ENCODE data around the gene OR2T35.
"Not testable (repeated sequence)": the region's sequence is repeated elsewhere in the genome, so short reads cannot be mapped to it uniquely, and the experiment has no call there.

DNA sequence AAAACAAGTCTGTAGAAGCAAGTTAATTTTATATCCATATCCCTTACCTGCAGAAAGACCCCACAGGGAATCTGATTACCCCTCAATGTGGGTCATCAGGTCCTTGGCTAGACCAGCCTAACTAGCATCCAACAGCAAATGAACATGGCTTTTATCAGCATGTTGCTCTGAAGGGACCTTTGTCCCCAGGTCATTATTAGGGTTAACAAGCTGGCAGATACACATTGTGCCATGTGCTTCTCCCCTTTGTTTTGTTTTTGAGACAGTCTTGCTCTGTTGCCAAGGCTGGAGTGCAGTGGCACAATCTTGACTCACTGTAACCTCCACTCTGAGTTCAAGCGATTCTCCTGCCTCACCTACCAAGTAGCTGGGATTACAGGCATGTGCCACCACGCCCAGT lies 10.1 kb downstream of the OR2T35 start, which contains the start of gene OR2T11:
- TF ChIP-seq ZNF239 (tag by site-specific recombination; IDR thresholded peaks at IDR 0.05); CTCF (tag by site-specific recombination; IDR thresholded peaks at IDR 0.05); TRIM28 (IDR thresholded peaks at IDR 0.05; ENCODE audit: borderline replicate concordance, low read length); SP2 (tag by site-specific recombination; IDR thresholded peaks at IDR 0.05): not testable (repeated sequence)

All from HEK293 (cell line).